Neural progenitor cell (in vitro differentiated cells): ENCODE data around the gene MZF1.

Experiments
- EZH2 ChIP-seq: fragments of 200-600 bp; sonication (generic); IDR thresholded peaks from 2 replicates; pipeline ENCODE4 v1.6.1; 2017; ENCODE audit warnings: antibody characterized with exemption, mild to moderate bottlenecking, moderate library complexity
- TF ChIP-seq, protein P1 (sequence below): fragments of 200-600 bp; sonication (generic); IDR thresholded peaks from 2 replicates; pipeline ENCODE4 v1.5.1; 2017; ENCODE audit warnings: antibody characterized with exemption, mild to moderate bottlenecking

DNA sequence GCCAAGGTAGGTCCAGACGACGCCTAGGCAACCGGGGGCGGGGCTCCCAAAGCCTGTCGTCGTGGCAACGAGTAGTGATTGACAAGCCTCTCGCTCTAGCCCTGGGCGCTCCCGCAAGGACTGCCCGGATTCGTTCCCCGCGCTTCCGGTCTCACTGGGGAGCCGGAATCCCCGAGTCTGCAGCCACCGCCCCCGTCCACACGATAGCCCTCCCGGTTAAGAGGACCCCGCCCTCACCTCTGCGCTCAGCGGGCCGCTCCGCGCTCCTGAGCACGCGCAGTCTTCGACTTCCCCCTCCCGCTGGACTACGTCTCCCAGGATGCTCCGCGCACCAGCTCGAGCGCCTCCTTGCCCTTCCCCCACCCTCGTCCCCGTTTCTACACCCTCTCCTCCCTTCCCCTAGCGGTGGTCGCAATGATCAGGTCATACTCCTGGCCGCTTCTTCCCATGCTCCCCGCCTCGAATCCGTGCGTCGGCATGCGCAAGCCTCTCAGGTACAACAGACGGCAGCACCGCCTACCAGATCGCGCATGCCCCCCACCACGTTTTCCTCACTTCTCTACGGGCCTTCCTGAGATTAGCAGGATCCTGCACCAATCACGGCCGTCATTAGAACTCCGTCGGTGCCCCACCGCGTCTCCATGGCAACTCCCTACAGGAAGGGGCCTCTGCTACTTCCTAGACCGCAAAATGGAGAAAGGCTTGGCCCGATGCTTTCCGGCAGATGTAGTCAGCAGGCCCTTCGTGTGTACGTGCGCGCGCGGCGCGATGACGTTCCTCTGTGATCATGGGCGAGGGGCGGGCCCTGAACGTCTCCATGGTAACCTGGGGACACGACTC lies at the start of gene MZF1:
- no peak for TF ChIP-seq EZH2
- TF ChIP-seq, protein P1, sequence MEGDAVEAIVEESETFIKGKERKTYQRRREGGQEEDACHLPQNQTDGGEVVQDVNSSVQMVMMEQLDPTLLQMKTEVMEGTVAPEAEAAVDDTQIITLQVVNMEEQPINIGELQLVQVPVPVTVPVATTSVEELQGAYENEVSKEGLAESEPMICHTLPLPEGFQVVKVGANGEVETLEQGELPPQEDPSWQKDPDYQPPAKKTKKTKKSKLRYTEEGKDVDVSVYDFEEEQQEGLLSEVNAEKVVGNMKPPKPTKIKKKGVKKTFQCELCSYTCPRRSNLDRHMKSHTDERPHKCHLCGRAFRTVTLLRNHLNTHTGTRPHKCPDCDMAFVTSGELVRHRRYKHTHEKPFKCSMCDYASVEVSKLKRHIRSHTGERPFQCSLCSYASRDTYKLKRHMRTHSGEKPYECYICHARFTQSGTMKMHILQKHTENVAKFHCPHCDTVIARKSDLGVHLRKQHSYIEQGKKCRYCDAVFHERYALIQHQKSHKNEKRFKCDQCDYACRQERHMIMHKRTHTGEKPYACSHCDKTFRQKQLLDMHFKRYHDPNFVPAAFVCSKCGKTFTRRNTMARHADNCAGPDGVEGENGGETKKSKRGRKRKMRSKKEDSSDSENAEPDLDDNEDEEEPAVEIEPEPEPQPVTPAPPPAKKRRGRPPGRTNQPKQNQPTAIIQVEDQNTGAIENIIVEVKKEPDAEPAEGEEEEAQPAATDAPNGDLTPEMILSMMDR: peak; percentile 40
